K562 (cell line): ENCODE data around the gene PRRX1. TPM values are rescaled to one million over a fixed set of nuclear protein-coding genes. Genes with fewer than 3 reads are reported as not detected.

ENCODE experiments used
- ATAC-seq: fragments of 200-7000 bp; cut with Tn5 transposase; 3 replicates; pipeline ENCODE4 v1.9.1; 2020; ENCODE audit warnings: moderate library complexity
- BruUV-seq: library from RNA; stranded (reverse); fragments of 400-500 nt; replicated peaks from 2 replicates; lab custom pipeline; 2021; lab: Mats Ljungman, UMichigan
- CTCF ChIA-PET: fragments of 300-600 bp; formaldehyde crosslinking; extraction: SDS; loops from one replicate; lab custom pipeline; 2021; ENCODE audit warnings: low intra/inter-chr PET ratio; lab: Yijun Ruan, JAX
- POLR2A ChIA-PET: fragments of 300-600, 350-650 bp; sonication (Branson Sonifier 250); formaldehyde crosslinking; extraction: SDS; loops from one replicate; lab custom pipeline; 2021; ENCODE audit warnings: antibody characterized with exemption, inconsistent platforms; lab: Yijun Ruan, JAX
- DNase-seq, 4 experiments: peaks; one replicate each; pipeline versions ENCODE4 v3.0.0 to v3.0.0-alpha.2; 2011 to 2018; ENCODE audit warnings: low spot score in 3 of 4, mixed read lengths in 3 of 4; ENCODE audit errors: extremely low read depth in 1 of 4
- FAIRE-seq: peaks from 2 replicates; lab custom pipeline; 2011; peaks lifted over from hg19 to GRCh38; lab: Jason Lieb, UNC
- H2AFZ ChIP-seq: 2 replicates; pipeline ENCODE4 v1.6.0; 2011; ENCODE audit warnings: low read depth, low read length, control low read depth, inconsistent platforms
- H3K27ac ChIP-seq: fragments of 200-600 bp; 3 replicates; pipeline ENCODE4 v1.8.0; 2011; ENCODE audit warnings: low read depth, mild to moderate bottlenecking, control low read depth, inconsistent platforms, low read length, moderate library complexity, mixed read lengths; ENCODE audit errors: extremely low read depth
- H3K27me3 ChIP-seq, 2 experiments: fragments of 300-600 bp in 1 of 2; 2 replicates in 1 of 2; 3 replicates in 1 of 2; pipeline versions ENCODE4 v1.6.0 to v1.8.0; 2011; ENCODE audit warnings: inconsistent platforms in 2 of 2, low read length in 2 of 2, mild to moderate bottlenecking in 1 of 2, mixed read lengths in 1 of 2, moderate library complexity in 1 of 2; ENCODE audit not compliant: control insufficient read depth in 2 of 2, insufficient read depth in 2 of 2
- H3K36me3 ChIP-seq: fragments of 300-600 bp; 3 replicates; pipeline ENCODE4 v1.8.0; 2011; ENCODE audit warnings: mild to moderate bottlenecking, low read length, inconsistent platforms; ENCODE audit not compliant: control insufficient read depth, insufficient read depth
- H3K4me1 ChIP-seq, 2 experiments: fragments of 200-600 bp in 1 of 2; replicated peaks in 1 of 2; 2 replicates in 1 of 2; 3 replicates in 1 of 2; pipeline versions ENCODE4 v1.5.1 to v1.8.0; 2011; ENCODE audit warnings: inconsistent platforms in 2 of 2, low read length in 2 of 2, mild to moderate bottlenecking in 1 of 2, mixed read lengths in 1 of 2, moderate library complexity in 1 of 2; ENCODE audit not compliant: control insufficient read depth in 2 of 2, insufficient read depth in 2 of 2
- H3K4me2 ChIP-seq: 2 replicates; pipeline ENCODE4 v1.6.1; 2011; ENCODE audit warnings: low read length, control low read depth, inconsistent platforms, mixed read lengths; ENCODE audit not compliant: insufficient read depth
- H3K4me3 ChIP-seq: fragments of 200-600 bp; sonication (generic), shearing (Covaris generic); 2 replicates; pipeline ENCODE4 v1.5.1; 2016; ENCODE audit warnings: control low read depth, inconsistent platforms
- H3K79me2 ChIP-seq: fragments of 200-600 bp; 3 replicates; pipeline ENCODE4 v1.8.0; 2011; ENCODE audit warnings: low read length, inconsistent platforms; ENCODE audit not compliant: control insufficient read depth, insufficient read depth
- H3K9ac ChIP-seq, 2 experiments: 2 replicates each; pipeline versions ENCODE4 v1.6.0 to v1.6.1; 2011; ENCODE audit warnings: low read depth in 2 of 2, low read length in 2 of 2, control low read depth in 1 of 2, inconsistent platforms in 1 of 2, mild to moderate bottlenecking in 1 of 2, mixed read lengths in 1 of 2; ENCODE audit not compliant: insufficient read depth in 1 of 2
- H3K9me1 ChIP-seq: one replicate; pipeline ENCODE4 v1.6.0; 2011; ENCODE audit warnings: inconsistent platforms, mild to moderate bottlenecking, low read length, moderate library complexity; ENCODE audit not compliant: control insufficient read depth, insufficient read depth
- H3K9me3 ChIP-seq: replicated peaks from 2 replicates; pipeline ENCODE4 v1.5.1; 2011; ENCODE audit warnings: low read depth, low read length, inconsistent platforms; ENCODE audit not compliant: control insufficient read depth, insufficient read depth
- H4K20me1 ChIP-seq: replicated peaks from 2 replicates; pipeline ENCODE4 v1.6.1; 2011; ENCODE audit warnings: low read length, inconsistent platforms, mixed read lengths; ENCODE audit not compliant: control insufficient read depth, insufficient read depth
- MYC ChIP-seq, 2 experiments: fragments of 250-450 bp in 1 of 2; sonication (Bioruptor Pico) in 1 of 2; IDR thresholded peaks; 2 replicates each; pipeline versions ENCODE4 v1.5.1 to v1.6.1; 2012 to 2021; ENCODE audit warnings: low read depth in 2 of 2, borderline replicate concordance in 1 of 2, improper control_type of control experiment in 1 of 2, low read length in 1 of 2, mild to moderate bottlenecking in 1 of 2, moderate library complexity in 1 of 2
- TRIM25 ChIP-seq: fragments of 450-650 bp; IDR thresholded peaks from 2 replicates; pipeline ENCODE4 v1.7.0; 2016; ENCODE audit warnings: borderline replicate concordance
- ZEB2 ChIP-seq: fragments of 450-650 bp; IDR thresholded peaks from 2 replicates; pipeline ENCODE4 v1.6.1; 2016
- WGBS: fragments of 100-300 bp; shearing (Covaris generic); methylation state at CpG from one replicate; pipeline ENCODE4 v1.1.6; 2016; ENCODE audit warnings: low coverage, mixed read lengths; ENCODE audit not compliant: insufficient coverage; ENCODE audit errors: missing lambda C conversion rate; 5-methylcytosine and 5-hydroxymethylcytosine counted together
- in situ Hi-C: fragments of 300-500 bp; cut with MboI; formaldehyde crosslinking; loops from 4 replicates; pipeline ENCODE4 v1.15.0; 2018; ENCODE audit warnings: inconsistent platforms, mixed read lengths
- intact Hi-C: fragments of 100-400 bp; cut with micrococcal nuclease; formaldehyde crosslinking; loops from 2 replicates; pipeline ENCODE4 v1.14.2; 2022
- polyA plus RNA-seq, 8 experiments: library from polyadenylated mRNA; depleted of rRNA in 4 of 8; stranded (reverse) in 5 of 8; unstranded in 3 of 8; fragments of >200 nt; fragmentation: Nextera tagmentation in 2 of 8; fragmentation: Illumina TruSeq in 1 of 8; extraction: Ambion mirVana in 2 of 8; extraction: Trizol in 1 of 8; gene quantifications; 2 replicates each; pipeline versions ENCODE4 v1.2.1 to v1.2.3, GENCODE V29; 2011 to 2014; ENCODE audit warnings: inconsistent platforms in 1 of 8, missing spikeins in 1 of 8
- total RNA-seq, 7 experiments: library from RNA; depleted of rRNA in 6 of 7; stranded (reverse); fragments of >200 nt in 6 of 7; fragmentation: Illumina TruSeq in 2 of 7; extraction: Trizol in 2 of 7; gene quantifications; 2 replicates each; pipeline versions ENCODE4 v1.2.1 to v1.2.3, GENCODE V29; 2011 to 2021; ENCODE audit warnings: low replicate concordance in 1 of 7

Gene PRRX1
- total and polyA plus RNA-seq, 9 of the 15 experiments (the other 6 are each of a cell fraction or from before 2014, with no cell fraction given) = not detected

- TF ChIP-seq MYC (IDR thresholded peaks at IDR 0.05; ENCODE audit: low read depth, low read length) (no peak), MYC (CRISPR knock-in tag; IDR thresholded peaks at IDR 0.05; ENCODE audit: borderline replicate concordance, low read depth) (no peak)
These were observed 7.7 kb downstream of the PRRX1 start (continued) for GRCh38 chr1:170671629-170671963.

- POLR2A ChIA-PET = interaction anchor here (0.9 kb wide), 1 partner anchor 15 kb away, joined by 3 read pairs; no protein-coding TSS in a partner anchor
- BruUV-seq = no TSS peak
- no peak overlapping the region for H3K4me3 ChIP-seq
- H4K20me1 ChIP-seq = no peaks in the 10 kb centered on the region
- no peaks in the 10 kb centered on the region for H3K4me1 ChIP-seq
- in situ Hi-C loops (no loop called here), intact Hi-C loops (loop anchor here (5.0 kb wide), 1 partner anchor 745 kb away; no protein-coding TSS in a partner anchor)
- no peak for ATAC-seq
- no peak for TF ChIP-seq ZEB2
- no peak for TF ChIP-seq TRIM25
- no peak for DNase-seq
- H3K36me3 ChIP-seq = no peaks in the 10 kb centered on the region
- H3K9me1 ChIP-seq = no peaks in the 10 kb centered on the region
- H3K9me3 ChIP-seq = no peaks in the 10 kb centered on the region
- no peak overlapping the region for H3K9ac ChIP-seq
- no peaks in the 10 kb centered on the region for H3K79me2 ChIP-seq
- FAIRE-seq = no peak
- H3K27me3 ChIP-seq = peaks cover 13 to 14% of the 10 kb centered on the region in 2 experiments; a peak in 3 of 5 replicates
- no peak overlapping the region for H2AFZ ChIP-seq
- WGBS = 0% methylated on average over 2 of the region's 2 CpGs
- CTCF ChIA-PET = no interaction called here
- H3K27ac ChIP-seq = no peak overlapping the region
- H3K4me2 ChIP-seq = no peak overlapping the region
These were observed 8.4 kb downstream of the PRRX1 start for GRCh38 chr1:170672316-170672715.
